K562 (cell line): Measurements from ENCODE around the gene SPCS2. TPM values are rescaled to one million over a fixed set of nuclear protein-coding genes. Genes with fewer than 3 reads are reported as not detected.
A peak's percentile ranks its signal among the peaks of the same experiment; 100 is the strongest.

Experiments used
- ATF3 ChIP-seq, 2 experiments: fragments of 450-650 bp in 1 of 2; sonication (generic) in 1 of 2; formaldehyde crosslinking in 1 of 2; IDR thresholded peaks in 1 of 2; conservative IDR thresholded peaks in 1 of 2; 2 replicates each; pipeline versions ENCODE4 v1.6.1 to v1.8.1; 2016 to 2023; ENCODE audit warnings: mild to moderate bottlenecking in 2 of 2, moderate library complexity in 2 of 2, inconsistent platforms in 1 of 2, missing genetic modification reagents in 1 of 2
- CHCHD3 ChIP-seq: fragments of 250-450 bp; sonication (Bioruptor Pico); IDR thresholded peaks from 2 replicates; pipeline ENCODE4 v2.1.2; 2022; ENCODE audit warnings: mild to moderate bottlenecking
- CHD4 ChIP-seq: fragments of 200-600 bp; sonication (generic); IDR thresholded peaks from 3 replicates; pipeline ENCODE4 v1.6.1; 2012; ENCODE audit warnings: low read depth, mild to moderate bottlenecking, mixed read lengths, low read length, inconsistent platforms; ENCODE audit not compliant: insufficient read depth, insufficient replicate concordance, poor library complexity, severe bottlenecking
- DACH1 ChIP-seq: fragments of 450-650 bp; IDR thresholded peaks from 2 replicates; pipeline ENCODE4 v1.6.1; 2018; ENCODE audit not compliant: partially characterized antibody
- HDAC8 ChIP-seq: fragments of 450-650 bp; IDR thresholded peaks from 2 replicates; pipeline ENCODE4 v1.6.1; 2016; ENCODE audit warnings: mild to moderate bottlenecking, missing genetic modification characterization, moderate library complexity, missing compliant biosample characterization
- LEF1 ChIP-seq: fragments of 450-650 bp; IDR thresholded peaks from 2 replicates; pipeline ENCODE4 v1.6.1; 2016; ENCODE audit warnings: mild to moderate bottlenecking
- NFRKB ChIP-seq: fragments of 450-650 bp; IDR thresholded peaks from 2 replicates; pipeline ENCODE4 v1.6.1; 2016; ENCODE audit warnings: low read depth
- RERE ChIP-seq: sonication (generic); formaldehyde crosslinking; IDR thresholded peaks from 2 replicates; pipeline ENCODE4 v1.8.0; 2023; ENCODE audit warnings: missing genetic modification reagents, mild to moderate bottlenecking, borderline replicate concordance
- ZFP91 ChIP-seq: sonication (generic); formaldehyde crosslinking; IDR thresholded peaks from 2 replicates; pipeline ENCODE4 v1.8.0; 2022; ENCODE audit warnings: mild to moderate bottlenecking, missing genetic modification reagents
- polyA plus RNA-seq, 8 experiments: library from polyadenylated mRNA; depleted of rRNA in 4 of 8; stranded (reverse) in 5 of 8; unstranded in 3 of 8; fragments of >200 nt; fragmentation: Nextera tagmentation in 2 of 8; fragmentation: Illumina TruSeq in 1 of 8; extraction: Ambion mirVana in 2 of 8; extraction: Trizol in 1 of 8; gene quantifications; 2 replicates each; pipeline versions ENCODE4 v1.2.1 to v1.2.3, GENCODE V29; 2011 to 2014; ENCODE audit warnings: inconsistent platforms in 1 of 8, missing spikeins in 1 of 8
- total RNA-seq, 7 experiments: library from RNA; depleted of rRNA in 6 of 7; stranded (reverse); fragments of >200 nt in 6 of 7; fragmentation: Illumina TruSeq in 2 of 7; extraction: Trizol in 2 of 7; gene quantifications; 2 replicates each; pipeline versions ENCODE4 v1.2.1 to v1.2.3, GENCODE V29; 2011 to 2021; ENCODE audit warnings: low replicate concordance in 1 of 7

Gene SPCS2
- total and polyA plus RNA-seq, 9 of the 15 experiments (the other 6 are each of a cell fraction or from before 2014, with no cell fraction given) = 38.2 to 458 (median 193) TPM

GRCh38 chr11:74948898-74949752 is at the start of gene SPCS2, which contains the start of gene XRRA1 (continued):
- TF ChIP-seq ATF3 (IDR thresholded peaks at IDR 0.05) (no peak), ATF3 (CRISPR knock-in tag; conservative IDR thresholded peaks at IDR 0.05) (no peak; the same call in 1 of the 2 replicates), HDAC8 (tag) (0 out of 2 replicates have a peak, but pooled peaks have one; percentile 55), LEF1 (no peak), CHD4 (no peak), DACH1 (peak; percentile 8), ZFP91 (CRISPR knock-in tag) (peak; percentile 45; the same call in 1 of the 2 replicates), CHCHD3 (no peak), RERE (CRISPR knock-in tag) (no peak), NFRKB (peak; percentile 99)
